Measurements from ENCODE around the gene MFSD11.
A peak's percentile ranks its signal among the peaks of the same experiment; 100 is the strongest.

The MFSD11 gene

DNA sequence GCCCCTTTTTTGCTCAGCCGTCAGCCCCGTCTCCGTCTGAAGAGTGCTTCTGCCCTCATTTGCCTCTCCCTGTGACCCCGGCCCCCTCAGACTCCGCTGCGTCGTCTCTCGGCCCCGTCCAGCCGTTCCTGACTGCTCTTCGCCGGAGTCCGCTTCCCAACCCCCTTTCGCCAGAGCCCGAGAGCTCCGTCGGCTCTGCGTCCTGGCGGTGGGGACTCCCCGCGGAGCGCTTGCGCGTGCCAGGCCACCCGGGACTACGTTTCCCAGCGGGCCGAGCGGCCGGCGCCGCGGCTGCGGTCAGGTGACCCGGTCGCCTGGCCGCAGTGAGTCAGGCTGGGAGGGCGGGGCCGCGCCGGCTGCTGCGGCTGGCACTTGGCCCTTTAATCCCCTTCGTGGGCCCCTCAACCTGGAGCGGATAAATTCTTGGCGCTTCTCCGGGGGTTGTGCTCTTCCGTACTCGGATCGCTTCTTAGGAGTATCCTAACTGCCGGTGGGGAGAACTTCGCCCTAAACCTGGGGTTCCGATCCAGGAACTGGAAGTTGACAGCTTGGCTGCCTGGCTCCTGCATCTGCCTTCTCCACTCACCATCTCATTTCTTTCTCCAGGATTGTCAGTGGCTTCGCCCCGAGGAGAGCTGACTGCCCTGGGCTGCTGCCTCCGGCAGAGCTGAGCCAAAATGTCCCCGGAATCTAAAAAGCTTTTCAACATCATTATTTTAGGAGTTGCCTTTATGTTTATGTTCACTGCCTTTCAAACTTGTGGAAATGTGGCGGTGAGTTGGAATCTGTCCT is at the start of gene MFSD11:
TSS of gene MFSD11 (plus strand) at position 444 of the 792 bp plus-strand sequence. CDS start at position 678, 234 bp downstream.
- peak within 1 kb of the TSS; percentile 96 for H3K4me3 ChIP-seq (ENCODE audit: low read length)
- peak; percentile 87 for DNase-seq (ENCODE audit: low read depth)
- TF ChIP-seq, protein P1, sequence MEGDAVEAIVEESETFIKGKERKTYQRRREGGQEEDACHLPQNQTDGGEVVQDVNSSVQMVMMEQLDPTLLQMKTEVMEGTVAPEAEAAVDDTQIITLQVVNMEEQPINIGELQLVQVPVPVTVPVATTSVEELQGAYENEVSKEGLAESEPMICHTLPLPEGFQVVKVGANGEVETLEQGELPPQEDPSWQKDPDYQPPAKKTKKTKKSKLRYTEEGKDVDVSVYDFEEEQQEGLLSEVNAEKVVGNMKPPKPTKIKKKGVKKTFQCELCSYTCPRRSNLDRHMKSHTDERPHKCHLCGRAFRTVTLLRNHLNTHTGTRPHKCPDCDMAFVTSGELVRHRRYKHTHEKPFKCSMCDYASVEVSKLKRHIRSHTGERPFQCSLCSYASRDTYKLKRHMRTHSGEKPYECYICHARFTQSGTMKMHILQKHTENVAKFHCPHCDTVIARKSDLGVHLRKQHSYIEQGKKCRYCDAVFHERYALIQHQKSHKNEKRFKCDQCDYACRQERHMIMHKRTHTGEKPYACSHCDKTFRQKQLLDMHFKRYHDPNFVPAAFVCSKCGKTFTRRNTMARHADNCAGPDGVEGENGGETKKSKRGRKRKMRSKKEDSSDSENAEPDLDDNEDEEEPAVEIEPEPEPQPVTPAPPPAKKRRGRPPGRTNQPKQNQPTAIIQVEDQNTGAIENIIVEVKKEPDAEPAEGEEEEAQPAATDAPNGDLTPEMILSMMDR (conservative IDR thresholded peaks at IDR 0.05; ENCODE audit: low read depth, low read length) = no peak

DNA sequence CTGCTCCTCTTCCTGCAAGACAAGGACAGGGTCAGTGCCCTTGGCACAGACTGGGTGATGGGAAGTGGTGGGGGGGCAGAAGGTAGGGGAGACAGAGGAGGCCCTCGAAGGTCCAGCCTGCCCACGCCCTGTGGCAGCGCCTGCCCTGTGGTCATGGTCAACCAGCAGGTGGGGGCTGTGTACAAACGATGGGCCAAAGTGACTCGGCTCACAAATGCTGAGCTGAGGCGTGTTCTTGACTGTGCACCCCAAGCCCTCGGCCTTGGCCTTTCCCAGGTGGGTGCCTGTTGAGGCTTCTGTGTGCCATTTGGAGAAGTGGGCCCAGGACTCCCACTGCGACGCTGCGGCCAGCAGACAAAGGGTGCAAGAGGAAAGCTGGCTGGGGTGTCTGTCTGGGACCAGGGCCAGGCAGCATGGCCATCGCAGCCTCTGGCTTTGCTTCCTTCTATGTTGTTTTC is 49.7 kb upstream of the MFSD11 start:
- TF ChIP-seq, protein P1 (conservative IDR thresholded peaks at IDR 0.05; ENCODE audit: low read depth, low read length) = peak; percentile 21
- no peak overlapping the region for H3K4me3 ChIP-seq (ENCODE audit: low read length)
- DNase-seq (ENCODE audit: low read depth) = no peak

GRCh38 chr17:76689859-76690258 is 48.1 kb upstream of the MFSD11 start:
- TF ChIP-seq, protein P1 (conservative IDR thresholded peaks at IDR 0.05; ENCODE audit: low read depth, low read length) = no peak
- DNase-seq (ENCODE audit: low read depth) = no peak
- H3K4me3 ChIP-seq (ENCODE audit: low read length) = no peak overlapping the region

- DNase-seq (ENCODE audit: low read depth) = no peak
- TF ChIP-seq, protein P1 (conservative IDR thresholded peaks at IDR 0.05; ENCODE audit: low read depth, low read length) = no peak
Measured at GRCh38 chr17:76690596-76691280, 47.2 kb upstream of the MFSD11 start.

GRCh38 chr17:76691379-76692191 is 46.3 kb upstream of the MFSD11 start:
- DNase-seq (ENCODE audit: low read depth) = no peak
- no peak overlapping the region for H3K4me3 ChIP-seq (ENCODE audit: low read length)
- TF ChIP-seq, protein P1 (conservative IDR thresholded peaks at IDR 0.05; ENCODE audit: low read depth, low read length) = no peak

More at GRCh38 chr17:76690596-76691280, 47.2 kb upstream of the MFSD11 start:
- H3K4me3 ChIP-seq (ENCODE audit: low read length) = no peak overlapping the region

- DNase-seq (ENCODE audit: low read depth) = no peak
- H3K4me3 ChIP-seq (ENCODE audit: low read length) = peak overlapping the region; percentile 1
- TF ChIP-seq, protein P1 (conservative IDR thresholded peaks at IDR 0.05; ENCODE audit: low read depth, low read length) = no peak
Measured at GRCh38 chr17:76695059-76695831, 42.7 kb upstream of the MFSD11 start.
